MCF 10A (cell line): ENCODE measurements around the gene TTC27. TPM values are rescaled to one million over a fixed set of nuclear protein-coding genes. Genes with fewer than 3 reads are reported as not detected.

Experiments used
- BruUV-seq: library from RNA; stranded (reverse); fragments of 400-500 nt; replicated peaks from 2 replicates; lab custom pipeline; 2021; lab: Mats Ljungman, UMichigan
- CTCF ChIA-PET: fragments of 300-600 bp; sonication (Branson Sonifier 250); formaldehyde crosslinking; extraction: SDS; loops from one replicate; lab custom pipeline; 2021; ENCODE audit warnings: antibody characterized with exemption, inconsistent platforms; lab: Yijun Ruan, JAX
- POLR2A ChIA-PET: fragments of 300-600, 350-650 bp; sonication (Branson Sonifier 250); formaldehyde crosslinking; extraction: SDS; loops from one replicate; lab custom pipeline; 2020; ENCODE audit warnings: antibody characterized with exemption, inconsistent platforms; lab: Yijun Ruan, JAX
- DNase-seq: peaks from one replicate; pipeline ENCODE4 v3.0.0-alpha.2; 2018; ENCODE audit not compliant: unreplicated experiment
- H3K27ac Mint-ChIP-seq: one replicate; pipeline ENCODE4 v1.8.0; 2022; ENCODE audit warnings: mild to moderate bottlenecking, low read depth, mixed read lengths; ENCODE audit not compliant: unreplicated experiment
- H3K27me3 Mint-ChIP-seq: one replicate; pipeline ENCODE4 v1.8.0; 2022; ENCODE audit warnings: mixed read lengths; ENCODE audit not compliant: insufficient read depth, unreplicated experiment
- H3K36me3 Mint-ChIP-seq: one replicate; pipeline ENCODE4 v1.8.0; 2022; ENCODE audit warnings: mild to moderate bottlenecking, moderate library complexity, mixed read lengths; ENCODE audit not compliant: insufficient read depth, unreplicated experiment
- H3K4me1 Mint-ChIP-seq: one replicate; pipeline ENCODE4 v1.8.0; 2022; ENCODE audit warnings: mixed read lengths; ENCODE audit not compliant: insufficient read depth, unreplicated experiment
- H3K4me3 Mint-ChIP-seq: one replicate; pipeline ENCODE4 v1.8.0; 2022; ENCODE audit warnings: mild to moderate bottlenecking, moderate library complexity, mixed read lengths; ENCODE audit not compliant: unreplicated experiment
- H3K9me3 Mint-ChIP-seq: one replicate; pipeline ENCODE4 v1.8.0; 2022; ENCODE audit warnings: mixed read lengths; ENCODE audit not compliant: unreplicated experiment
- intact Hi-C: fragments of 100-400 bp; cut with micrococcal nuclease; formaldehyde crosslinking; loops from 2 replicates; pipeline ENCODE4 v1.14.1; 2022
- total RNA-seq: library from RNA; stranded (reverse); gene quantifications from 2 replicates; pipeline ENCODE4 v1.2.3, GENCODE V29; 2022
- TF ChIP-seq, protein P1 (sequence below): fragments of 200-600 bp; IDR thresholded peaks from one replicate; pipeline ENCODE4 v1.8.0; 2022; ENCODE audit warnings: antibody characterized with exemption, mild to moderate bottlenecking; ENCODE audit not compliant: unreplicated experiment

TTC27 gene
- total RNA-seq, 1 experiment from 2014 or later = 29.1 TPM

DNA sequence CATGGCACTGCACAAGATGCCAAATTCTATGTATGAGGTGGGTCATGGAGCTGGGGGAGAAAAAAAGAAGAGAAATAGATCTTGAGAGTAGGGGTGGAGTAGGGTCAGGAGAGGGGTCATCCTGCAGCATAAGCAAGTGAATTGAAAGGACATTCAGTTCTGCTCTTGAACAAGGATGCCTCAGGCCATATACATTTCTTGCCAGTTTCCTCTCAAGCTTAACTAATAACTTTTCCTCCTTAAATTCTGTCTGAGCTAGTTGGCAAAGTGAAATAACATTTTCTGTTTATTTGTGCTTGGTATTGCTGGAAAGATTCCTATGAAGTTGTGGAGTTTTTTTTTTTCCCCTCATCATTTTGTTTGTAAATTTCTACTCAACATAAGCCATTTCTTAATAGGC, 219.9 kb downstream of the TTC27 start:
- ChIA-PET POLR2A (interaction anchor here (0.6 kb wide), 1 partner anchor 23 kb away, joined by 3 read pairs; no protein-coding TSS in a partner anchor), CTCF (interaction anchor here (1.2 kb wide), 1 partner anchor 76 kb away, joined by 3 read pairs; no protein-coding TSS in a partner anchor)
- intact Hi-C loops = no loop called here

DNA sequence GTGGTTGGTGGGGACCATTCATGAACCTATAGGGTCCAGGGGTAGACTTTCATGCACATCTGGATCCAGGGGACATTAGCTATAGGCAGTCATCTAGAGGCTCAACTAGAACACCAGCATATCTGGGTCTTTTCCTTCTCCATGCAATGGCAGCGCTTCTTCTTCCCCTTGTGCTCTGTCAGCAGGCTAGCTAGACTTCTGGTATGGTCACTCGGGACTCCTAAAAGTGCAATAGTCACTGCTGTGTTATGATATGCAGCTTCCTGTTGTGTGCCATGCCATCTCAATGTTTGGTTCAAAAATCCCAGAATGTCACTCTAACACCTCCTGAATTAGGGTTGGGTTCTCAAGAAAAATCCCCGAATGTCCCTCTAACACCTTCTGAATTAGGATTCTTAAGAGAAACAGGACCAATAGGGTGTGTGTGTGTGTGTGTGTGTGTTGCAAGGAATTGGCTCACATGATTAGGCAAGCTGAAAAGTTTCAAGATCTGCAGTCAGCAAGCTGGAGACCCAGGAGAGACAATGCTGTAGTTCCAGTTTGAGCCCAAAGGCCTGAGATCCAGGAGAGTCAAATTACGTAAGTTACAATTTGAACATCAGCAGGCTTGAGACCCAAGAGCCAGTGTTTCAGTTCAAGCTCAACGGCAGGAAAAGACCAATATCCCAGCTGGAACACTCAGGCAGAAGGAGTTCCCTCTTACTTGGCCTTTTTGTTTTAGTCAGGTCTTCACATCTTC, 221.8 kb downstream of the TTC27 start:
- POLR2A ChIA-PET = no interaction called here
- no peak for DNase-seq
- Mint-ChIP-seq H3K27ac (no peak overlapping the region), H3K9me3 (peaks cover 6% of the 10 kb centered on the region), H3K4me1 (no peaks in the 10 kb centered on the region), H3K27me3 (no peaks in the 10 kb centered on the region), H3K36me3 (no peaks in the 10 kb centered on the region), H3K4me3 (no peak overlapping the region)
- CTCF ChIA-PET = interaction anchor here (1.1 kb wide), 2 partner anchors 88 to 184 kb away, joined by 3 to 6 read pairs; no protein-coding TSS in a partner anchor
- intact Hi-C loops = no loop called here
- TF ChIP-seq, protein P1, sequence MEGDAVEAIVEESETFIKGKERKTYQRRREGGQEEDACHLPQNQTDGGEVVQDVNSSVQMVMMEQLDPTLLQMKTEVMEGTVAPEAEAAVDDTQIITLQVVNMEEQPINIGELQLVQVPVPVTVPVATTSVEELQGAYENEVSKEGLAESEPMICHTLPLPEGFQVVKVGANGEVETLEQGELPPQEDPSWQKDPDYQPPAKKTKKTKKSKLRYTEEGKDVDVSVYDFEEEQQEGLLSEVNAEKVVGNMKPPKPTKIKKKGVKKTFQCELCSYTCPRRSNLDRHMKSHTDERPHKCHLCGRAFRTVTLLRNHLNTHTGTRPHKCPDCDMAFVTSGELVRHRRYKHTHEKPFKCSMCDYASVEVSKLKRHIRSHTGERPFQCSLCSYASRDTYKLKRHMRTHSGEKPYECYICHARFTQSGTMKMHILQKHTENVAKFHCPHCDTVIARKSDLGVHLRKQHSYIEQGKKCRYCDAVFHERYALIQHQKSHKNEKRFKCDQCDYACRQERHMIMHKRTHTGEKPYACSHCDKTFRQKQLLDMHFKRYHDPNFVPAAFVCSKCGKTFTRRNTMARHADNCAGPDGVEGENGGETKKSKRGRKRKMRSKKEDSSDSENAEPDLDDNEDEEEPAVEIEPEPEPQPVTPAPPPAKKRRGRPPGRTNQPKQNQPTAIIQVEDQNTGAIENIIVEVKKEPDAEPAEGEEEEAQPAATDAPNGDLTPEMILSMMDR = no peak
- no TSS peak for BruUV-seq

More for the DNA sequence above, 219.9 kb downstream of the TTC27 start:
- Mint-ChIP-seq H3K4me1 (no peaks in the 10 kb centered on the region), H3K27me3 (no peaks in the 10 kb centered on the region), H3K36me3 (no peaks in the 10 kb centered on the region), H3K9me3 (peaks cover 6% of the 10 kb centered on the region), H3K27ac (no peak overlapping the region), H3K4me3 (no peak overlapping the region)
- BruUV-seq = no TSS peak
- TF ChIP-seq, protein P1 = no peak
- DNase-seq = no peak

DNA sequence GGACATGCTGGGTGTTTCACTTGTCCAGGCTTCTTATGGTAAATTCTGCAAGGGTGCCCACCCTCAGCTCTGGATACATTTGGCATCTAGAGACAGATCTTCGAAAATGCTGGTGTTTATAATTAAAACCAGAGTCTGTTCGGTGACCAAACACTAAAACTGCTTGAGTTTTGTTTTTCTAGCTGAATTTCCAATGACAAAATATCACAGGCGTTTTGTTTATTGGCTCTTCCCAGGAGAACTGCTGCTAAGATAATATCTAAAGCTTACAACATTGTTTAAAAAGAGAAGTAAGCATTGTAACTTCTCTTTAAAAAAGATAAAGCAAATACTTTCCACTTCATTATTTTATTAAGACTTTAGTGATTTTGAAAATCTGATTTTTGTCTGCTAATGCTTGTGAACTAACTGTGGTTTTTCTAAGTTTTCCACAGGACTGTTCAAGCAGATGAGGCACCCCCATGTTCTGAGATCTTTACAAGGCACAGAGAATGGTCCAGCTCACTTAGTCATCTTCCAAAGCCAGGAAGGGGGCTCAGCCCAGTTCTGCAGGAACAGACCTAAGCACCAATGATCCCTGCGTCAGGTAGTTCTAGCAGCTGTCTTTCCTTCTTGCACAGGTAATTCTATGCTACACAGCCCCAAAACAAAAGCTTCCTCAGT, 224.1 kb downstream of the TTC27 start:
- intact Hi-C loops = no loop called here
- ChIA-PET POLR2A (no interaction called here), CTCF (interaction anchor here (0.5 to 0.7 kb wide), 4 partner anchors 47 to 639 kb away, joined by 3 to 5 read pairs (median 3); no protein-coding TSS in a partner anchor)
- Mint-ChIP-seq H3K27me3 (no peaks in the 10 kb centered on the region), H3K4me3 (no peak overlapping the region), H3K4me1 (no peaks in the 10 kb centered on the region), H3K27ac (no peak overlapping the region), H3K9me3 (no peaks in the 10 kb centered on the region), H3K36me3 (no peaks in the 10 kb centered on the region)
- TF ChIP-seq, protein P1 = no peak
- DNase-seq = no peak
- no TSS peak for BruUV-seq

DNA sequence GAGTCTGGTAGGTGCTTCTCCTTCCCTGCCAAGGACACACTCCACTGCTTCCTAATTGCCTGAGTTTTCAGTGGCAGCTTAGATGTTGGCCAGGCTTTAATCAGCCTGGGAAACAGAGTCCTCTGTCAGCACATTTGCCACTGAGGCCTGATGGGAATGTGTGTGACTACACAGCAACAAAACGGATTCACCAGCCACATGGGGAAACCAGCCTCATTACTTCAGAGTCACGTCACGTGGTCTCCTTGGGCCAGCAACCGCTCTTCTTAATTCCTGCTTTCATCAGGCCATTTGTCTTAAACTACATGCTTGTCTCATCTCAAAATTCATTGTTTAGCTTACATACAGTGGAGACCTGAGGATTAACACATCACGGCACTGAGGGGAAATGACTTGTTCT, 225.0 kb downstream of the TTC27 start:
- Mint-ChIP-seq H3K36me3 (no peaks in the 10 kb centered on the region), H3K4me3 (no peak overlapping the region), H3K27ac (no peak overlapping the region), H3K9me3 (no peaks in the 10 kb centered on the region), H3K27me3 (no peaks in the 10 kb centered on the region), H3K4me1 (no peaks in the 10 kb centered on the region)
- DNase-seq = no peak
- no TSS peak for BruUV-seq
- POLR2A ChIA-PET = interaction anchor here (0.8 kb wide), 1 partner anchor 29 kb away, joined by 3 read pairs; no protein-coding TSS in a partner anchor
- intact Hi-C loops = no loop called here
- TF ChIP-seq, protein P1 = no peak
- CTCF ChIA-PET = interaction anchor here (0.5 to 0.7 kb wide), 4 partner anchors 28 to 638 kb away, joined by 3 to 6 read pairs (median 4); no protein-coding TSS in a partner anchor
